A549 (cell line): ENCODE measurements around the gene HOXD9.

Experiments used
- RCOR1 ChIP-seq: fragments of 150-350 bp; IDR thresholded peaks from 2 replicates; pipeline ENCODE4 v1.6.1; 2014; ENCODE audit warnings: antibody characterized with exemption, low read length, low read depth
- TF ChIP-seq, protein P1 (sequence below): fragments of >200 bp; sonication (Bioruptor Twin); formaldehyde crosslinking; IDR thresholded peaks from 3 replicates; pipeline ENCODE4 v1.5.1; 2016

DNA sequence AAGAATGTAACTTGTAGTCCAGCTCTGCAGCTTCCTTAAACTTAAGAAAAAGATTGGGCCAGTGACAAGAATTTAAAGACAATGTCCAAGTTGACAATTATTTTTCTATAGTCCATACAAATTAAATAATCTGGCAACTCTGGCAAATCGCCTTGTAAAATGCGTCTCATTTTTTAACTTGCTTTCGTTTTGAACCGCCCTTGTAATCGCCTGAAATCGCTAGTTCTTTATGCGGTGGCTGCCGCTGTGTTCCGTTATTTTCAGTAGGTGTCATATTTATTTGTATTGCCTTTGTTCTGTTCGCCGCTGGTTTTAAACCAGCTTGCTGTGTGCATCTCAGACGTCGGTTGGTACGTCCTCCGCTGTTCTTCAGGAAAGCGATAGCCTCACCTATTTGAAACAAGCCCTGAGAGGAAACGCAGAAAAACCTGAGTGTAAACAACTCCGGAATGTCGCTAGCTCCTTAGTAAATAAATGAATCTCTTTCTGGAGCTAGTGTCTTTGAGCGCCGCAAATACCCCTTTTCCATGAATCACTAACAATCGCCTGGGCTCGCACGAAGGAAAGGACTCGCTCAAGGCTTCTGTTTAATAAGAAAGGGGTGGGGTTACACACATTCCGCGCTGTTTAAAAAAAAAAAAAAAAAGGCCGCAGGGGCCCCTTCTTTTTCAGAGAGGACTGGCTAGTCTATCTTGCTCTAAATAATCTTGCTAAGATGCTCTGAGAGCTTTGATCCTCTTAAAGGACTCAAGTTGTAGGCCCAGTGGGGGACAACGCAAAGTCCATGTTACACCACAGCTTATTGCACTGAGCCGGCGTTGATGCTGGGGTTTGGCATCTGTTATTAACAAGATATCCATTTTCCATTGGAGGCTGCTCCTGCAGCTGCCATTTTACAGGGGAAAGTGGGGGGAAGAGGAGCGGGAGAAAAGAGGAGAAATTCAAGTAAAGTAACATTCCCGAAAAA lies 10.0 kb downstream of the HOXD9 start:
- TF ChIP-seq, protein P1, sequence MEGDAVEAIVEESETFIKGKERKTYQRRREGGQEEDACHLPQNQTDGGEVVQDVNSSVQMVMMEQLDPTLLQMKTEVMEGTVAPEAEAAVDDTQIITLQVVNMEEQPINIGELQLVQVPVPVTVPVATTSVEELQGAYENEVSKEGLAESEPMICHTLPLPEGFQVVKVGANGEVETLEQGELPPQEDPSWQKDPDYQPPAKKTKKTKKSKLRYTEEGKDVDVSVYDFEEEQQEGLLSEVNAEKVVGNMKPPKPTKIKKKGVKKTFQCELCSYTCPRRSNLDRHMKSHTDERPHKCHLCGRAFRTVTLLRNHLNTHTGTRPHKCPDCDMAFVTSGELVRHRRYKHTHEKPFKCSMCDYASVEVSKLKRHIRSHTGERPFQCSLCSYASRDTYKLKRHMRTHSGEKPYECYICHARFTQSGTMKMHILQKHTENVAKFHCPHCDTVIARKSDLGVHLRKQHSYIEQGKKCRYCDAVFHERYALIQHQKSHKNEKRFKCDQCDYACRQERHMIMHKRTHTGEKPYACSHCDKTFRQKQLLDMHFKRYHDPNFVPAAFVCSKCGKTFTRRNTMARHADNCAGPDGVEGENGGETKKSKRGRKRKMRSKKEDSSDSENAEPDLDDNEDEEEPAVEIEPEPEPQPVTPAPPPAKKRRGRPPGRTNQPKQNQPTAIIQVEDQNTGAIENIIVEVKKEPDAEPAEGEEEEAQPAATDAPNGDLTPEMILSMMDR, result no peak
- no peak for TF ChIP-seq RCOR1
